Astrocyte (in vitro differentiated cells and primary cell): ENCODE measurements around the gene PPP1R9A. TPM values are rescaled to one million over a fixed set of nuclear protein-coding genes. Genes with fewer than 3 reads are reported as not detected.

Source experiments
- DNase-seq: peaks from one replicate; pipeline ENCODE4 v3.0.0-alpha.2; 2010; ENCODE audit warnings: low read depth
- FAIRE-seq: peaks from 2 replicates; lab custom pipeline; 2011; peaks lifted over from hg19 to GRCh38; lab: Jason Lieb, UNC
- H2AFZ ChIP-seq: 2 replicates; pipeline ENCODE4 v1.6.0; 2012; ENCODE audit warnings: low read depth, low read length, inconsistent platforms
- H3K27ac ChIP-seq: 2 replicates; pipeline ENCODE4 v1.5.1; 2011; ENCODE audit warnings: low read depth, low read length, inconsistent platforms
- H3K27me3 ChIP-seq: 2 replicates; pipeline ENCODE4 v1.6.0; 2011; ENCODE audit warnings: low read length, inconsistent platforms; ENCODE audit not compliant: insufficient read depth
- H3K36me3 ChIP-seq: 2 replicates; pipeline ENCODE4 v1.5.1; 2011; ENCODE audit warnings: low read length, inconsistent platforms; ENCODE audit not compliant: insufficient read depth
- H3K4me1 ChIP-seq: 2 replicates; pipeline ENCODE4 v1.5.1; 2011; ENCODE audit warnings: low read length, inconsistent platforms; ENCODE audit not compliant: insufficient read depth
- H3K4me2 ChIP-seq: 2 replicates; pipeline ENCODE4 v1.6.0; 2012; ENCODE audit warnings: low read length, inconsistent platforms
- H3K4me3 ChIP-seq: 2 replicates; pipeline ENCODE4 v1.5.1; 2011; ENCODE audit warnings: low read depth, mild to moderate bottlenecking, low read length, inconsistent platforms; ENCODE audit not compliant: insufficient read depth
- H3K79me2 ChIP-seq: 2 replicates; pipeline ENCODE4 v1.6.0; 2012; ENCODE audit warnings: mild to moderate bottlenecking, low read length, inconsistent platforms; ENCODE audit not compliant: insufficient read depth
- H3K9ac ChIP-seq: 2 replicates; pipeline ENCODE4 v1.6.0; 2012; ENCODE audit warnings: mild to moderate bottlenecking, low read length, inconsistent platforms
- H3K9me3 ChIP-seq: 2 replicates; pipeline ENCODE4 v1.5.1; 2012; ENCODE audit warnings: low read depth, mild to moderate bottlenecking, low read length, inconsistent platforms; ENCODE audit not compliant: insufficient read depth
- H4K20me1 ChIP-seq: 2 replicates; pipeline ENCODE4 v1.6.0; 2012; ENCODE audit warnings: low read length, inconsistent platforms; ENCODE audit not compliant: insufficient read depth
- H3K27ac Mint-ChIP-seq: one replicate; pipeline ENCODE4 v1.8.0; 2021; ENCODE audit warnings: mild to moderate bottlenecking, mixed read lengths; ENCODE audit not compliant: unreplicated experiment
- H3K27me3 Mint-ChIP-seq: one replicate; pipeline ENCODE4 v1.8.0; 2021; ENCODE audit warnings: low read depth, mixed read lengths; ENCODE audit not compliant: unreplicated experiment
- H3K36me3 Mint-ChIP-seq: one replicate; pipeline ENCODE4 v1.8.0; 2021; ENCODE audit warnings: low read depth, mixed read lengths; ENCODE audit not compliant: unreplicated experiment
- H3K4me1 Mint-ChIP-seq: one replicate; pipeline ENCODE4 v1.8.0; 2021; ENCODE audit warnings: low read depth, mixed read lengths; ENCODE audit not compliant: unreplicated experiment
- H3K4me3 Mint-ChIP-seq: one replicate; pipeline ENCODE4 v1.8.0; 2021; ENCODE audit warnings: mild to moderate bottlenecking, moderate library complexity, mixed read lengths; ENCODE audit not compliant: unreplicated experiment
- H3K9me3 Mint-ChIP-seq: one replicate; pipeline ENCODE4 v1.8.0; 2021; ENCODE audit warnings: mild to moderate bottlenecking, mixed read lengths; ENCODE audit not compliant: unreplicated experiment
- EZH2 ChIP-seq: IDR thresholded peaks from 2 replicates; pipeline ENCODE4 v1.6.1; 2012; ENCODE audit warnings: mild to moderate bottlenecking, low read length, inconsistent platforms; ENCODE audit not compliant: insufficient read depth
- total RNA-seq: library from RNA; stranded (reverse); gene quantifications from 2 replicates; pipeline ENCODE4 v1.2.1, GENCODE V29; 2021
- TF ChIP-seq, protein P1 (sequence below): IDR thresholded peaks from 2 replicates; pipeline ENCODE4 v1.5.1; 2011; ENCODE audit warnings: low read depth, mild to moderate bottlenecking, inconsistent platforms, low read length, moderate library complexity; ENCODE audit not compliant: insufficient read depth

Gene PPP1R9A
- total RNA-seq, 1 donor from 2014 or later, result 7.5 TPM

- H3K9me3 Mint-ChIP-seq, result no peaks in the 10 kb centered on the region
These were observed 354.6 kb downstream of the PPP1R9A start for GRCh38 chr7:95261895-95262415.

DNA sequence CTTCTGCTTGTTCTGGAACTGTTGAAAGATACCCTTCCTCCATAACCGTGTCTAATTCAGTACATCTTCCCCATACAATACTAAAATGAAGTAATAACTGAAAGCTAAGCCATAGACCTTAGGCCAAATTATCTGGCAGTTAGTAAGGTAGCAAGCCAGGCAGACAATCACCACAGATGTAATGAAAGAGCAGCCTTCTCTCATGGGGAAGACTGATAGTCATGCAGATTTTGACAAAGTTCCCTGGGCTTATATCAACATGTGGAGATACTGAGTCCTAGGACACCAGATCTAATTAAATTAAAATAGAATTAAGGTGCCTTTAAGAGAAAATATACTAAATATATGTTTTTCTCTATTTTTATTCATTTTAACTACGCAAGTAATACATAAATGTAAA lies 355.5 kb downstream of the PPP1R9A start:
- Mint-ChIP-seq H3K36me3 (no peaks in the 10 kb centered on the region), H3K27ac (no peak overlapping the region), H3K4me1 (peaks cover 10% of the 10 kb centered on the region), H3K9me3 (no peaks in the 10 kb centered on the region), H3K27me3 (no peaks in the 10 kb centered on the region), H3K4me3 (no peak overlapping the region)
- TF ChIP-seq, protein P1, sequence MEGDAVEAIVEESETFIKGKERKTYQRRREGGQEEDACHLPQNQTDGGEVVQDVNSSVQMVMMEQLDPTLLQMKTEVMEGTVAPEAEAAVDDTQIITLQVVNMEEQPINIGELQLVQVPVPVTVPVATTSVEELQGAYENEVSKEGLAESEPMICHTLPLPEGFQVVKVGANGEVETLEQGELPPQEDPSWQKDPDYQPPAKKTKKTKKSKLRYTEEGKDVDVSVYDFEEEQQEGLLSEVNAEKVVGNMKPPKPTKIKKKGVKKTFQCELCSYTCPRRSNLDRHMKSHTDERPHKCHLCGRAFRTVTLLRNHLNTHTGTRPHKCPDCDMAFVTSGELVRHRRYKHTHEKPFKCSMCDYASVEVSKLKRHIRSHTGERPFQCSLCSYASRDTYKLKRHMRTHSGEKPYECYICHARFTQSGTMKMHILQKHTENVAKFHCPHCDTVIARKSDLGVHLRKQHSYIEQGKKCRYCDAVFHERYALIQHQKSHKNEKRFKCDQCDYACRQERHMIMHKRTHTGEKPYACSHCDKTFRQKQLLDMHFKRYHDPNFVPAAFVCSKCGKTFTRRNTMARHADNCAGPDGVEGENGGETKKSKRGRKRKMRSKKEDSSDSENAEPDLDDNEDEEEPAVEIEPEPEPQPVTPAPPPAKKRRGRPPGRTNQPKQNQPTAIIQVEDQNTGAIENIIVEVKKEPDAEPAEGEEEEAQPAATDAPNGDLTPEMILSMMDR, result no peak
- TF ChIP-seq EZH2, result no peak
- Histone ChIP-seq H3K27ac (no peak overlapping the region), H4K20me1 (no peaks in the 10 kb centered on the region), H3K36me3 (no peaks in the 10 kb centered on the region), H3K4me1 (no peaks in the 10 kb centered on the region), H3K79me2 (no peaks in the 10 kb centered on the region), H2AFZ (no peak overlapping the region), H3K4me3 (no peak overlapping the region), H3K9me3 (no peaks in the 10 kb centered on the region), H3K4me2 (no peak overlapping the region), H3K27me3 (no peaks in the 10 kb centered on the region), H3K9ac (no peak overlapping the region)
- FAIRE-seq, result no peak
- DNase-seq, result no peak

More at GRCh38 chr7:95261895-95262415, 354.6 kb downstream of the PPP1R9A start:
- no peaks in the 10 kb centered on the region for H3K9me3 ChIP-seq
- H3K36me3 ChIP-seq, result no peaks in the 10 kb centered on the region
- H3K4me1 Mint-ChIP-seq, result peaks cover 5% of the 10 kb centered on the region
- no peak overlapping the region for H3K4me2 ChIP-seq
- H3K27ac ChIP-seq, result no peak overlapping the region
- no peak overlapping the region for H3K4me3 Mint-ChIP-seq
- no peaks in the 10 kb centered on the region for H3K27me3 Mint-ChIP-seq
- no peak overlapping the region for H2AFZ ChIP-seq
- no peak overlapping the region for H3K9ac ChIP-seq
- TF ChIP-seq, protein P1, result no peak
- H3K36me3 Mint-ChIP-seq, result no peaks in the 10 kb centered on the region
- DNase-seq (no peak), FAIRE-seq (no peak)
- H3K27me3 ChIP-seq, result no peaks in the 10 kb centered on the region
- no peaks in the 10 kb centered on the region for H3K79me2 ChIP-seq
- H3K27ac Mint-ChIP-seq, result no peak overlapping the region
- H3K4me1 ChIP-seq, result no peaks in the 10 kb centered on the region
- no peaks in the 10 kb centered on the region for H4K20me1 ChIP-seq
- no peak overlapping the region for H3K4me3 ChIP-seq

- Histone ChIP-seq H3K27ac (no peak overlapping the region), H3K4me2 (peak overlapping the region; percentile 31), H3K9me3 (no peaks in the 10 kb centered on the region), H2AFZ (no peak overlapping the region), H3K4me3 (no peak overlapping the region), H3K79me2 (no peaks in the 10 kb centered on the region), H3K36me3 (no peaks in the 10 kb centered on the region), H4K20me1 (no peaks in the 10 kb centered on the region), H3K27me3 (no peaks in the 10 kb centered on the region), H3K9ac (no peak overlapping the region), H3K4me1 (no peaks in the 10 kb centered on the region)
- no peak overlapping the region for H3K4me3 Mint-ChIP-seq
- H3K9me3 Mint-ChIP-seq, result no peaks in the 10 kb centered on the region
- no peak for DNase-seq
- FAIRE-seq, result no peak
- H3K36me3 Mint-ChIP-seq, result no peaks in the 10 kb centered on the region
- H3K27ac Mint-ChIP-seq, result no peak overlapping the region
- TF ChIP-seq, protein P1, result no peak
- no peak for TF ChIP-seq EZH2
- H3K27me3 Mint-ChIP-seq, result no peaks in the 10 kb centered on the region
- H3K4me1 Mint-ChIP-seq, result peaks cover 10% of the 10 kb centered on the region
These were observed 356.5 kb downstream of the PPP1R9A start for GRCh38 chr7:95263785-95264362.
